T-helper 1 cell (primary cell): Measurements from ENCODE around the gene RAB6C.
"Not testable (repeated sequence)": the region's sequence is repeated elsewhere in the genome, so short reads cannot be mapped to it uniquely, and the experiment has no call there.

Source experiments
- DNase-seq, 5 donors: peaks; one replicate each; pipeline ENCODE4 v3.0.0-alpha.2; 2012 to 2020

RAB6C gene

DNA sequence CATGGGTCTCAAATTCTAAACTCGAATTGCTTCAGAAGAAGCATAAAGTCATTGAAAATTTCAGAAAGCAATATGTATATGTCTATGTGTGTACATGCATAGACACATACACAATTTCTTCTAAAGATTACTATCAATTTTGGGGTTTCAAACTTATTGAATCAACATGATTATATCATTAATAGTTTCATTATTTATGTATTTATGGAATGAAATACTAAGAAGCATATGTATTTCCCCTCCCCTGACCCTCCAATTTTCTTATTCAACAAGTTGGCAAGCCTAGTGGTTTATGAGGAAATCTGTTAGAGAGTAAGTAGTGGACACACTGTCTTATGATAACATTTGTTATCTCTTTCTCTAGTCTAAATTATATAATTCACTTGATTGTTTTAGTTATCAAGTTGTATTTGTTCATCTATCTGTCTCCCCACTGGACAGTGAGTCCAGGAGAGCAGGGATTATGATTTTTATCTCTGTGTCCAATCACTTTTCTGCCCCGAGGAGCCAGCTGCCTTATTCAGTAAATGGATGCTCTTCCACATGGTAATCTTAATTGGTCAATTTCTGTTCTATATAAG, 17.3 kb downstream of the RAB6C start:
- DNase-seq = not testable (repeated sequence)

DNA sequence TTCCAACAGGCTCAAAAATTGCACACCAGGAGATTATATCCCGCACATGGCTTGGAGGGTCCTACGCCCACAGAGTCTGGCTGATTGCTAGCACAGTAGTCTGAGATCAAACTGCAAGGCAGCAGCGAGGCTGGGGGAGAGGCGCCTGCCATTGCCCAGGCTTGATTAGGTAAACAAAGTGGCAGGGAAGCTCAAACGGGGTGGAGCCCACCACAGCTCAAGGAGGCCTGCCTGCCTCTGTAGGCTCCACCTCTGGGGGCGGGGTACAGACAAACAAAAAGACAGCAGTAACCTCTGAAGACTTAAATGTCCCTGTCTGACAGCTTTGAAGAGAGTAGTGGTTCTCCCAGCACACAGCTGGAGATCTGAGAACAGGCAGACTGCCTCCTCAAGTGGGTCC, 19.3 kb downstream of the RAB6C start:
- DNase-seq = not testable (repeated sequence)

DNA sequence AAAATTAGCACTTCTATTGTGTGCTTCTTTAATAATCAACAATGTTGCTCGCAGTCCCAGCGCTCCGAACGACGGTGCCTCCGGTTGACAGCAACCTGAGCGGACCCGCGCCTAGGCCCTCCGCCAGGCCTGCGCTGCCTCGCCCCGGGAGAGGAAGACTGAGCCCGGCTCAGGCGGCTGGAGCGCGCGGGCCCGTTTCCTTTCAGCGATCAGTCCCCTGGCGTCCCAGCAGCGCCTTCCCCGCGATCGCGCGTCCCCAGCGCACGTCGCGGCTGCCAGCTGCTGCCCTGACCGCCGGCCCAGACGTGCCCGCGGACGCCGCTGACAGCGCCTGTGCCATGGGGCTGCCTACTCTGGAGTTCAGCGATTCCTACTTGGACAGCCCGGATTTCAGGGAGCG, 26.4 kb downstream of the RAB6C start:
- not testable (repeated sequence) for DNase-seq

DNA sequence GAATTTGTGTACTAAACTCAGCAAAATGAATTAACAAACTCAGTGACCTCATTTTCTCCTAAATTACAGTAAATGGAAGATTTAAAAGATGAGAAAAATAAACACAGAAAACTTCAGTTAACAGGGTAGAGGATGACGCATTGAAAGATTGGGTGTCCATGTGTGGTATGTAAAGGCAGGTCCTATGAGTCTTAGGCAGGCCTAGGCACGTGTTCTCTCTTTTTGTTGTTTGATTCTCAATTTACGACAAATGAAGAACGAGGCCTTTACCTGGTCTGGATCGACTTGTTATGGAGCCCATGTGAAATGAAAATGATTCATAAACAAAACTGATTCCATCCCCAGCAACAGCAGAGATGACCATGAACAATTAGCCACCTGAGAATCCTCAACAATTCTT, 37.2 kb downstream of the RAB6C start:
- not testable (repeated sequence) for DNase-seq

DNA sequence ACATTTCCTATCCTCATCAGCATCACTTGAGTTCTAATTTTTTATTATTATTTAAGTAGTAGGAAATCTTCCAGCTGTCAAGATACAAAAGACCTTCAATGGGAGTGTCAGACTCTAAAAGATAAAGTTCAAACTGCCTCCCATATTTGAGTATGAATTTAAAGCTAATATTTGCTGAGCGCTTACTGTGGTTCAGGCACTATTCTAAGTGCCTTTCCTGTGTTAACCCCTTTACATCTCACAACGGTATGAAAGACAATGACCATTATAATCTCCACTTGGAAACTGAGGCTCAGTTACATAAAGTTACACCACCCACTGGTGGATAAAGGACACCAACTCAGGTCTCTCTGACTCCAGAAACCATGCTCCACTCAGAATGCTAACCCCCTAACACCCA, 39.9 kb downstream of the RAB6C start:
- no peak for DNase-seq

DNA sequence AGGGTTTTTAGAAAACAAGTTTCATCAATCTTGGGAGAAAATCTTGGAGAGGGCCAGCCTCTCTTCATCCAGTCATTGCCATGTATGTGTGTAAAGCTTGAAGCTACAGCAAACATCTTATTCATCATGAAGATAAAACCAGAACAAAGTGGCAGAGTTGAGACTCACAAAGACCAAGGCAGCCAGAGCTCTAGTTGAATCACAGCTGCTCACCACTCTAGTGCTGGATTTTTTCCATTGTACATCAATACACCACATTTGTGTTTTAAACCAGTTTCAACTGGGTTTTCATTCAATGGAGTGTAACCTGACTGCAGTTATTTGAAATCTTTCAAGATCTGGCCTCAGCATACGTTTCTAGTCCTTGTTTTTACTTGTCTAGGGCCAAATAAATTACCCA, 40.6 kb downstream of the RAB6C start:
- DNase-seq = not testable (repeated sequence)

DNA sequence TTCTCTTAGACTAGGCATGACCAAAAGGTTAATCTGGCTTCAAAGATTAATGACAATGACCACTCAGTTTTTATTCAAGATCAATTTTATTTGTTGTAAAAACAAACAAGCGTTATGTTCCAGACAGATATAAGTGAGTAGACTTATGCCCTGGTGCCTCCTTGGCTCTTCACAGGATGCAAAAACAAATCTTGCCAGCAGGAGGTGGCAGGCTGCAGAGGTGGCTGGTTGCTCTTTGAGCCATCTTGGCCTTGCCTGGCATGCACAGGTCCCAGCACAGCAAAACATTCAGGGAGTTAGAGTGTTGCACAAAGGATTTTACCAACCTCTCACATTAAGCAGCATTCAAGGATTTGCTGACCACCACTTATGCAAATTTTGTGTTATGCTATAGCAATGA, 46.5 kb downstream of the RAB6C start:
- not testable (repeated sequence) for DNase-seq
